22Rv1 (cell line): ENCODE results near the gene LHB.

Experiments
- H3K27ac ChIP-seq: fragments of 450-650 bp; 2 replicates; pipeline ENCODE4 v1.5.1; 2017
- CTCF ChIP-seq: fragments of 450-650 bp; IDR thresholded peaks from 2 replicates; pipeline ENCODE4 v1.5.1; 2017; ENCODE audit warnings: mild to moderate bottlenecking
- ZFX ChIP-seq: fragments of 450-650 bp; IDR thresholded peaks from 2 replicates; pipeline ENCODE4 v1.6.1; 2017; ENCODE audit warnings: antibody characterized with exemption, borderline replicate concordance

The LHB gene

GRCh38 chr19:48968813-48969218, 48.1 kb downstream of the LHB start:
- H3K27ac ChIP-seq, result peak overlapping the region; percentile 83; the same call in 1 of the 2 replicates
- TF ChIP-seq ZFX, result no peak
- no peak for TF ChIP-seq CTCF

GRCh38 chr19:48968179-48968661, 48.7 kb downstream of the LHB start:
- no peak for TF ChIP-seq CTCF
- no peak for TF ChIP-seq ZFX
- peak overlapping the region; percentile 83 for H3K27ac ChIP-seq

GRCh38 chr19:48967346-48968178, 49.3 kb downstream of the LHB start:
- TF ChIP-seq CTCF (no peak), ZFX (no peak)
- peak overlapping the region; percentile 83 for H3K27ac ChIP-seq

- TF ChIP-seq CTCF (no peak), ZFX (no peak)
- peak overlapping the region; percentile 83 for H3K27ac ChIP-seq
Measured at GRCh38 chr19:48966541-48967345, 50.1 kb downstream of the LHB start.
